ENCODE results near the gene CLEC4F. TPM values are rescaled to one million over a fixed set of nuclear protein-coding genes. Genes with fewer than 3 reads are reported as not detected.

CLEC4F gene
- total RNA-seq, result not detected
- long read RNA-seq, result 0 reads

GRCh38 chr2:70820499-70820898 lies at the start of gene CLEC4F:
Gene CLEC4F, minus strand, starts transcription at chr2:70820599. Its CDS starts 76 bp downstream, at chr2:70820523.
- DNase-seq, result no peak
- TF ChIP-seq CTCF (IDR thresholded peaks at IDR 0.05) (no peak), POLR2A (IDR thresholded peaks at IDR 0.05) (no peak)
- 55% methylated on average over 3 of the region's 7 CpGs for WGBS (ENCODE audit: insufficient coverage, low coverage, low lambda C conversion rate, missing lambda C conversion rate)
- H3K4me1 ChIP-seq, result no peaks in the 10 kb centered on the region
- H3K4me3 ChIP-seq, result no peak within 1 kb of the TSS
- intact Hi-C loops (cut with DNase I), result no loop called here
- peak in 1 of 4 donors; percentile 27 for ATAC-seq
- H3K27me3 ChIP-seq, result no peaks in the 10 kb centered on the region
- H3K9me3 ChIP-seq, result no peaks in the 10 kb centered on the region
- H3K36me3 ChIP-seq, result no peaks in the 10 kb centered on the region
- no peak within 1 kb of the TSS for H3K27ac ChIP-seq

- intact Hi-C loops (cut with DNase I), result no loop called here
- peaks cover 0 to 10% of the 10 kb centered on the region in 2 donors for H3K27me3 ChIP-seq
Measured at GRCh38 chr2:70868970-70869369, 48.6 kb upstream of the CLEC4F start.

GRCh38 chr2:70861777-70862625 lies 41.6 kb upstream of the CLEC4F start:
- intact Hi-C loops (cut with DNase I), result no loop called here
- Histone ChIP-seq H3K27me3 (no peaks in the 10 kb centered on the region), H3K27ac (no peak overlapping the region), H3K9me3 (no peaks in the 10 kb centered on the region), H3K36me3 (no peaks in the 10 kb centered on the region), H3K4me3 (no peak overlapping the region), H3K4me1 (no peaks in the 10 kb centered on the region)
- WGBS (ENCODE audit: insufficient coverage, low coverage, low lambda C conversion rate, missing lambda C conversion rate), result 20% methylated on average over 21 of the region's 21 CpGs
- ATAC-seq (peak; percentile 95 to 99 (median 97)), DNase-seq (peak; percentile 75 to 78 (median 76))
- TF ChIP-seq CTCF (IDR thresholded peaks at IDR 0.05) (peak; percentile 81 to 99 (median 96)), POLR2A (IDR thresholded peaks at IDR 0.05) (no peak)

More at GRCh38 chr2:70868970-70869369, 48.6 kb upstream of the CLEC4F start:
- Histone ChIP-seq H3K9me3 (no peaks in the 10 kb centered on the region), H3K27ac (no peak overlapping the region), H3K4me3 (no peak overlapping the region), H3K36me3 (no peaks in the 10 kb centered on the region), H3K4me1 (peaks cover 0 to 3% (median 0%) of the 10 kb centered on the region in 4 donors)
- no peak for DNase-seq
- 71% methylated on average over 1 of the region's 1 CpG for WGBS (ENCODE audit: insufficient coverage, low coverage, low lambda C conversion rate, missing lambda C conversion rate)
- no peak for ATAC-seq
- no peak for TF ChIP-seq CTCF (IDR thresholded peaks at IDR 0.05)
- no peak for TF ChIP-seq POLR2A (IDR thresholded peaks at IDR 0.05)

- no peak for ATAC-seq
- Histone ChIP-seq H3K4me3 (no peak overlapping the region), H3K36me3 (no peaks in the 10 kb centered on the region), H3K27me3 (no peaks in the 10 kb centered on the region), H3K27ac (no peak overlapping the region), H3K9me3 (no peaks in the 10 kb centered on the region), H3K4me1 (no peaks in the 10 kb centered on the region)
- WGBS (ENCODE audit: insufficient coverage, low coverage, low lambda C conversion rate, missing lambda C conversion rate), result 52% methylated on average over 1 of the region's 1 CpG
- no peak for DNase-seq
- intact Hi-C loops (cut with DNase I), result no loop called here
- TF ChIP-seq POLR2A (IDR thresholded peaks at IDR 0.05), result no peak
- TF ChIP-seq CTCF (IDR thresholded peaks at IDR 0.05), result no peak
Measured at GRCh38 chr2:70855667-70856066, 35.3 kb upstream of the CLEC4F start.

All from right lobe of liver (tissue), 6 donors.